KOPT-K1 (cell line): ENCODE data around the gene WDR59.
"Not testable (repeated sequence)": the region's sequence is repeated elsewhere in the genome, so short reads cannot be mapped to it uniquely, and the experiment has no call there.

Experiments
- H3K27ac ChIP-seq: fragments of 200-600 bp; sonication (generic); 2 replicates; pipeline ENCODE4 v1.5.1; 2016; ENCODE audit warnings: antibody characterized with exemption, mild to moderate bottlenecking, low read depth, low read length; ENCODE audit not compliant: poor library complexity, severe bottlenecking
- H3K36me3 ChIP-seq: fragments of 200-600 bp; sonication (generic); 2 replicates; pipeline ENCODE4 v1.5.1; 2017; ENCODE audit warnings: antibody characterized with exemption, mild to moderate bottlenecking, low read length, moderate library complexity; ENCODE audit not compliant: insufficient read depth
- H3K9me3 ChIP-seq: fragments of 200-600 bp; sonication (generic); 2 replicates; pipeline ENCODE4 v1.5.1; 2017; ENCODE audit warnings: antibody characterized with exemption, low read length, mild to moderate bottlenecking; ENCODE audit not compliant: insufficient read depth, poor library complexity, severe bottlenecking

WDR59 gene

GRCh38 chr16:74843381-74844035, 141.4 kb downstream of the WDR59 start:
- H3K27ac ChIP-seq, H3K36me3 ChIP-seq, H3K9me3 ChIP-seq: not testable (repeated sequence)

- H3K9me3 ChIP-seq = no peaks in the 10 kb centered on the region
- H3K36me3 ChIP-seq = no peaks in the 10 kb centered on the region
- H3K27ac ChIP-seq = no peak overlapping the region
Observed at GRCh38 chr16:74842413-74842812, 142.5 kb downstream of the WDR59 start.

- Histone ChIP-seq H3K9me3 (no peaks in the 10 kb centered on the region), H3K36me3 (no peaks in the 10 kb centered on the region), H3K27ac (no peak overlapping the region)
Observed at GRCh38 chr16:74841904-74842303, 143.0 kb downstream of the WDR59 start.

- Histone ChIP-seq H3K36me3 (no peaks in the 10 kb centered on the region), H3K9me3 (no peaks in the 10 kb centered on the region)
Observed at GRCh38 chr16:74841469-74841868, 143.5 kb downstream of the WDR59 start.

GRCh38 chr16:74837056-74837455, 147.9 kb downstream of the WDR59 start:
- H3K27ac ChIP-seq = no peak overlapping the region
- H3K36me3 ChIP-seq = no peaks in the 10 kb centered on the region
- no peaks in the 10 kb centered on the region for H3K9me3 ChIP-seq

More at GRCh38 chr16:74841469-74841868, 143.5 kb downstream of the WDR59 start:
- H3K27ac ChIP-seq = no peak overlapping the region

GRCh38 chr16:74836111-74836671, 148.7 kb downstream of the WDR59 start:
- H3K27ac ChIP-seq = no peak overlapping the region
- H3K9me3 ChIP-seq = no peaks in the 10 kb centered on the region
- no peaks in the 10 kb centered on the region for H3K36me3 ChIP-seq

- H3K36me3 ChIP-seq = no peaks in the 10 kb centered on the region
- H3K27ac ChIP-seq = no peak overlapping the region
Observed at GRCh38 chr16:74832228-74832627, 152.7 kb downstream of the WDR59 start.

GRCh38 chr16:74831467-74831866, 153.5 kb downstream of the WDR59 start:
- H3K9me3 ChIP-seq = peaks cover 3% of the 10 kb centered on the region
- H3K36me3 ChIP-seq = no peaks in the 10 kb centered on the region
- H3K27ac ChIP-seq = no peak overlapping the region

More at GRCh38 chr16:74832228-74832627, 152.7 kb downstream of the WDR59 start:
- peaks cover 3% of the 10 kb centered on the region for H3K9me3 ChIP-seq

GRCh38 chr16:74830648-74831047, 154.3 kb downstream of the WDR59 start:
- no peak overlapping the region for H3K27ac ChIP-seq
- no peaks in the 10 kb centered on the region for H3K36me3 ChIP-seq
- peaks cover 3% of the 10 kb centered on the region for H3K9me3 ChIP-seq

- H3K27ac ChIP-seq = no peak overlapping the region
- peaks cover 3% of the 10 kb centered on the region for H3K9me3 ChIP-seq
- H3K36me3 ChIP-seq = no peaks in the 10 kb centered on the region
Observed at GRCh38 chr16:74829637-74830036, 155.3 kb downstream of the WDR59 start.

GRCh38 chr16:74825941-74826340, 159.0 kb downstream of the WDR59 start:
- H3K36me3 ChIP-seq = no peaks in the 10 kb centered on the region
- no peak overlapping the region for H3K27ac ChIP-seq
- H3K9me3 ChIP-seq = peaks cover 3% of the 10 kb centered on the region

- Histone ChIP-seq H3K9me3 (peaks cover 3% of the 10 kb centered on the region), H3K36me3 (no peaks in the 10 kb centered on the region), H3K27ac (no peak overlapping the region)
Observed at GRCh38 chr16:74825016-74825415, 159.9 kb downstream of the WDR59 start.
